Heart right ventricle (tissue), 16 donors: ENCODE results near the gene SEPSECS. TPM values are rescaled to one million over a fixed set of nuclear protein-coding genes. Genes with fewer than 3 reads are reported as not detected.

ENCODE experiments used
- ATAC-seq, 8 donors: fragments of 200-7000 bp; cut with Tn5 transposase; one replicate each; pipeline ENCODE4 v1.9.1; 2020; ENCODE audit warnings: mild to moderate bottlenecking in 8 of 8, moderate library complexity in 8 of 8, moderate number of reproducible peaks in 1 of 8
- DNase-seq, 2 donors: peaks; one replicate each; pipeline ENCODE4 v3.0.0-alpha.2; 2020
- H3K27ac ChIP-seq, 10 donors: fragments of 200-600 bp; sonication (generic) in 2 of 10; one replicate each; pipeline versions ENCODE4 v1.5.0 to v1.8.0; 2020 to 2022; ENCODE audit warnings: mild to moderate bottlenecking in 3 of 10
- H3K27me3 ChIP-seq, 7 donors: fragments of 200-600 bp; one replicate each; pipeline ENCODE4 v1.8.0; 2021 to 2022; ENCODE audit warnings: mild to moderate bottlenecking in 2 of 7
- H3K36me3 ChIP-seq, 9 donors: fragments of 200-600 bp; sonication (generic) in 1 of 9; one replicate each; pipeline versions ENCODE4 v1.5.0 to v1.8.0; 2020 to 2022; ENCODE audit warnings: mild to moderate bottlenecking in 2 of 9
- H3K4me1 ChIP-seq, 9 donors: fragments of 200-600 bp; sonication (generic) in 1 of 9; one replicate each; pipeline versions ENCODE4 v1.5.0 to v1.8.0; 2020 to 2022; ENCODE audit warnings: mild to moderate bottlenecking in 4 of 9
- H3K4me3 ChIP-seq, 10 donors: fragments of 200-600 bp; sonication (generic) in 2 of 10; one replicate each; pipeline versions ENCODE4 v1.5.0 to v1.8.0; 2020 to 2022; ENCODE audit warnings: mild to moderate bottlenecking in 7 of 10, moderate library complexity in 2 of 10
- H3K9me3 ChIP-seq, 11 donors: fragments of 200-600 bp in 10 of 11; sonication (generic) in 2 of 11; one replicate each; pipeline versions ENCODE4 v1.5.0 to v1.8.0; 2013 to 2022; ENCODE audit warnings: mild to moderate bottlenecking in 2 of 11, control low read depth in 1 of 11, moderate library complexity in 1 of 11
- WGBS, 2 donors: extraction: QIAGEN DNeasy Blood & Tissue Kit; methylation state at CpG; one replicate each; pipeline ENCODE4 v1.1.7; 2013; ENCODE audit warnings: inconsistent platforms in 1 of 2; 5-methylcytosine and 5-hydroxymethylcytosine counted together
- intact Hi-C, 10 donors: fragments of 100-400 bp; cut with DNase I; formaldehyde crosslinking; loops; one replicate each; pipeline versions ENCODE4 v1.11.1 to v1.14.2; 2022
- polyA plus RNA-seq, 2 donors: library from polyadenylated mRNA; stranded (reverse); fragments of 200-250 nt; gene quantifications; one replicate each; pipeline ENCODE4 v1.2.3, GENCODE V29; 2013
- total RNA-seq, 10 donors: library from RNA; stranded (reverse); fragmentation: NEBNext Ultra II Directional in 3 of 10; extraction: Animal tissue kit (Norgen Biotek cat#: 25700) in 3 of 10; gene quantifications; one replicate each; pipeline versions ENCODE4 v1.2.1 to v1.2.4, GENCODE V29; 2021 to 2023
- TF ChIP-seq, protein P1 (sequence below), 9 donors: fragments of 200-600 bp; sonication (generic) in 2 of 9; IDR thresholded peaks; one replicate each; pipeline versions ENCODE4 v1.5.0 to v1.8.0; 2021 to 2022; ENCODE audit warnings: antibody characterized with exemption in 9 of 9, mild to moderate bottlenecking in 5 of 9, moderate library complexity in 1 of 9
- donor health status: Arrhythmogenic right ventricular cardiomyopathy.
- donor health status: ischemic (EF 13 %, LVEDD 7.1; RV severe dilation, severe dysfunction).
- donor health status: healthy with polysubstance abuse.
- donor health status: DM: no; HTN: yes; CAD: no.
- donor health status: DM: no; HTN: no; CAD: no.
- donor health status: ischemic (EF 25% LVEDD 6.9; RV normal size, moderate dysfunction).
- donor health status: ischemic (EF 25% LVEDD 5.7; RV mildly dilated, moderate dysfunction).
- donor health status: healthy.
- donor health status: DM: yes; HTN: yes; CAD: no.
- donor health status: Ischemic cardiomyopathy.
- donor health status: ischemic (EF 35%, LVEDD 5.7; RV mildly dilated, moderate dysfunction).
- donor health status: nonischemic (EF 11% LVEDD 7.7; RV severe dilation, severe dysfunction).
- donor health status: DM: yes; HTN: yes; CAD: no.
- donor health status: PGD.
- donor health status: ischemic (EF 29% LVEDD 5.4; RV normal size, mild dysfunction).
- donor health status: nonischemic (EF 23%, LVEDD 6.1; RV moderate dilation, normal function).

Gene SEPSECS
- total and polyA plus RNA-seq, 12 donors = 1.3 to 9.1 (median 6.0) TPM

DNA sequence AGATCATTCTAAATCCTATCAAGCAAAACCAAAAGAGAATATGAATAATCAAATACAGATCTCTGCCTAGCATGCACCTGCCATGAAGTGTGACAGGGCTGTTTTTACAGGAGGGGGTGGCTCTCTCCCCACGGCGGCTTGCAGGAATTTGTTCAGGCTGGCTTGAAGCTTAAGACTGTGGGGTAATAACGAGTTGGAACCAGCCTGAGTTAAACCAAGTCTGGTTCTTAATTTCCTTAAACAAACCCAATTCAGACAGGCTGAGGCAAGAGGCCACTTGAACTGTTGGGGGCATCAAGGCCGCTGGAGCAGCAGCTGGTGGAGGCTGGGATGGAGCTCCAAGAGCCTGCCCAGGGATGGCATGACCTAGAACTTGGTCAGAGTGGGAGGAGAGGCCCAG is 84.4 kb downstream of the SEPSECS start:
- TF ChIP-seq, protein P1, sequence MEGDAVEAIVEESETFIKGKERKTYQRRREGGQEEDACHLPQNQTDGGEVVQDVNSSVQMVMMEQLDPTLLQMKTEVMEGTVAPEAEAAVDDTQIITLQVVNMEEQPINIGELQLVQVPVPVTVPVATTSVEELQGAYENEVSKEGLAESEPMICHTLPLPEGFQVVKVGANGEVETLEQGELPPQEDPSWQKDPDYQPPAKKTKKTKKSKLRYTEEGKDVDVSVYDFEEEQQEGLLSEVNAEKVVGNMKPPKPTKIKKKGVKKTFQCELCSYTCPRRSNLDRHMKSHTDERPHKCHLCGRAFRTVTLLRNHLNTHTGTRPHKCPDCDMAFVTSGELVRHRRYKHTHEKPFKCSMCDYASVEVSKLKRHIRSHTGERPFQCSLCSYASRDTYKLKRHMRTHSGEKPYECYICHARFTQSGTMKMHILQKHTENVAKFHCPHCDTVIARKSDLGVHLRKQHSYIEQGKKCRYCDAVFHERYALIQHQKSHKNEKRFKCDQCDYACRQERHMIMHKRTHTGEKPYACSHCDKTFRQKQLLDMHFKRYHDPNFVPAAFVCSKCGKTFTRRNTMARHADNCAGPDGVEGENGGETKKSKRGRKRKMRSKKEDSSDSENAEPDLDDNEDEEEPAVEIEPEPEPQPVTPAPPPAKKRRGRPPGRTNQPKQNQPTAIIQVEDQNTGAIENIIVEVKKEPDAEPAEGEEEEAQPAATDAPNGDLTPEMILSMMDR (IDR thresholded peaks at IDR 0.05) = no peak
- H3K4me3 ChIP-seq = no peak overlapping the region
- intact Hi-C loops = no loop called here
- 91 to 96% methylated on average over 4 of the region's 4 CpGs for WGBS, 2 donors
- ATAC-seq (no peak), DNase-seq (no peak)
- peaks cover 0 to 17% (median 0%) of the 10 kb centered on the region in 9 donors for H3K4me1 ChIP-seq
- no peaks in the 10 kb centered on the region for H3K36me3 ChIP-seq
- H3K9me3 ChIP-seq = peaks cover 0 to 5% (median 0%) of the 10 kb centered on the region in 11 donors
- no peaks in the 10 kb centered on the region for H3K27me3 ChIP-seq
- no peak overlapping the region for H3K27ac ChIP-seq

DNA sequence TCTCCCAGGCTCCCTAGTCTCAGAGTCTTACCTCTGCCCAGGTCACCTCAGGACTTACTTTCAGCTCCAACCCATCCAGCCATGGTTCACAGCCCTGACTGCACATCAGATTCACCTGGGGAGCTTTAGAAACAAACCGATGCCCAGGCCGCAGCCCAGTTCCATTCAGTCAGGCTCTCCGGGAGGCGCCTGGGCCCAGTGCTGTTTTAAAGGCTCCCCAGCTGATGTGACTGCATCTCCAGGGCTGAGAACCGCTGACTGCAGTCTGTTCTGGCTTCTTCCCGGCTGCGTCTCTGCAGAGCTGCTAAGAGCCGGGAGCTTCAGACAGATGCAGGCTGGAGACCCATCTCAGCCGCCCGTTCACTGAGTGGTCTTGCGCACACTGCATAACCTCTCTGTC is 85.1 kb downstream of the SEPSECS start:
- intact Hi-C loops = no loop called here

DNA sequence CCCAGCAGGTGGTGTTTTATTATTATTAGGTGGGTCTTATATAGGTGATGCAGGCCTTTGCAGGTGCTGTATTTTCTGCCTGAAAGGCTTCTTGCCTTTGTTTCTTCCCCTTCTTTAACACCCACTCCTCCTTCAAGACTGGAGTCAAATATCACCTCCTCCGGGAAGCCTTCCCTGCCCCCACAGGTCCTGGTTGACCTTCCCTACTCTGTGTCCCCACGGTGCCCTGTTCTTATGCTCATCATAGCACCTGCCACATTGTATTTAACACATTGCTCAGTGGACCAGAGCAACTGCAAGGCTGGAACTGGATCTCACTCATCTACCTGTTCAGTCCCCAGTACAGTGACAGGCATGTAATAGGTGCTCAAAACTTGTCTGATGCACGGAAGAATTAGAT is 89.7 kb downstream of the SEPSECS start:
- DNase-seq (no peak), ATAC-seq (no peak)
- H3K27me3 ChIP-seq = no peaks in the 10 kb centered on the region
- H3K4me3 ChIP-seq = no peak overlapping the region
- intact Hi-C loops = no loop called here
- no peak overlapping the region for H3K27ac ChIP-seq
- peaks cover 0 to 5% (median 0%) of the 10 kb centered on the region in 11 donors for H3K9me3 ChIP-seq
- H3K4me1 ChIP-seq = no peaks in the 10 kb centered on the region
- no peaks in the 10 kb centered on the region for H3K36me3 ChIP-seq
- 80 to 86% methylated on average over 3 of the region's 3 CpGs for WGBS, 2 donors
- TF ChIP-seq, protein P1 (IDR thresholded peaks at IDR 0.05) = no peak

More for the DNA sequence above, 85.1 kb downstream of the SEPSECS start:
- Histone ChIP-seq H3K9me3 (peaks cover 0 to 5% (median 0%) of the 10 kb centered on the region in 11 donors), H3K36me3 (no peaks in the 10 kb centered on the region), H3K4me1 (peaks cover 0 to 10% (median 0%) of the 10 kb centered on the region in 9 donors), H3K27me3 (no peaks in the 10 kb centered on the region), H3K27ac (no peak overlapping the region), H3K4me3 (no peak overlapping the region)
- 85 to 86% methylated on average over 11 of the region's 11 CpGs for WGBS, 2 donors
- ATAC-seq (no peak), DNase-seq (no peak)
- TF ChIP-seq, protein P1 (IDR thresholded peaks at IDR 0.05) = no peak

Other genes with a start within 250 kb of the SEPSECS start
- gene CCDC149, start 247.4 kb downstream of the SEPSECS start, total RNA-seq = 10 to 100 TPM in 3 of 10 donors, 1 to 10 TPM in 7; 8.0 to 17.7 (median 9.3) TPM
- gene CCDC149, start 247.4 kb downstream of the SEPSECS start, polyA plus RNA-seq = 1 to 10 TPM; 6.1 to 9.5 TPM
- 1 to 10 TPM; 1.6 to 7.9 (median 2.5) TPM for gene LGI2, start 129.5 kb downstream of the SEPSECS start, total RNA-seq
- 1 to 10 TPM in 1 of 2 donors, under 1 TPM in 1; 0.80 to 1.1 TPM for gene LGI2, start 129.5 kb downstream of the SEPSECS start, polyA plus RNA-seq
- gene PI4K2B, start 73.6 kb upstream of the SEPSECS start, total RNA-seq = 1 to 10 TPM; 1.6 to 6.0 (median 2.1) TPM
- 1 to 10 TPM; 3.0 to 3.2 TPM for gene PI4K2B, start 73.6 kb upstream of the SEPSECS start, polyA plus RNA-seq
- 1 to 10 TPM; 6.8 to 9.6 (median 7.5) TPM for gene ZCCHC4, start 152.3 kb upstream of the SEPSECS start, total RNA-seq
- 10 to 100 TPM in 1 of 2 donors, 1 to 10 TPM in 1; 3.8 to 10.9 TPM for gene ZCCHC4, start 152.3 kb upstream of the SEPSECS start, polyA plus RNA-seq
- gene ANAPC4, start 216.8 kb upstream of the SEPSECS start, total RNA-seq = 10 to 100 TPM in 9 of 10 donors, 1 to 10 TPM in 1; 9.9 to 13.8 (median 11.5) TPM
- 10 to 100 TPM in 1 of 2 donors, 1 to 10 TPM in 1; 8.2 to 26.7 TPM for gene ANAPC4, start 216.8 kb upstream of the SEPSECS start, polyA plus RNA-seq